DMS114 treated with DMSO at 0.1 percent for 48 hours (cell line): ENCODE measurements around the gene ITGB5.
"Not testable (repeated sequence)": the region's sequence is repeated elsewhere in the genome, so short reads cannot be mapped to it uniquely, and the experiment has no call there.

Experiments used
- DNase-seq: peaks from one replicate; lab custom pipeline; 2025; ENCODE audit not compliant: unreplicated experiment; lab: John Stamatoyannopoulos, UW

ITGB5 gene

GRCh38 chr3:124791142-124791541, 96.0 kb downstream of the ITGB5 start:
- DNase-seq, result no peak

- DNase-seq, result not testable (repeated sequence)
Measured at GRCh38 chr3:124789103-124789502, 98.1 kb downstream of the ITGB5 start.

DNA sequence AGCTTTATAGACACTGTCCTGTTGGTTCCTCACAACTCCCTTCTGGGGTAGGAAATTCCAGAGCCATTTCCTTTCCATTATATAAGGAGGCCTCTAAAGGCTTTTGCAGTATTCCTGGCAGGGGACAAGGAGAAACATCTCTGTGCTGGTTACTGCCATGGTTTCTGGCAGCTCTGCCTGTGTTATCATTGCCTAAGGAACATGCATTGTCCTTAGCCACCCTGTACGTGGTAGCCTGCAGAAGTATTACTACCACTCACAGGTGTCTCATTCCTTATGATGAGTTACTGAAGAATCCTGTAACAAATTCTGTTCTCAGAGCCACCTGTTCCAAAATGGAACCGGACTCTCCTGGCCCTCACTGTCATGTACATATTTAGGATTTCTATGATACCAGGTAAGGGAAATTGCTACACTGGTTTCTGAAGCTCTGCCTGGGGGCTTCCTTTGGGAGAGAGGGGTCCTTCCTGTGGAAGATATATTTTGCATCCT, 98.9 kb downstream of the ITGB5 start:
- DNase-seq, result no peak

- no peak for DNase-seq
Measured at GRCh38 chr3:124787476-124788195, 99.5 kb downstream of the ITGB5 start.

- DNase-seq, result peak; percentile 10
Measured at GRCh38 chr3:124786511-124787241, 100.5 kb downstream of the ITGB5 start.

GRCh38 chr3:124785973-124786372, 101.2 kb downstream of the ITGB5 start:
- DNase-seq, result no peak

GRCh38 chr3:124784686-124785382, 102.3 kb downstream of the ITGB5 start:
- DNase-seq, result no peak

DNA sequence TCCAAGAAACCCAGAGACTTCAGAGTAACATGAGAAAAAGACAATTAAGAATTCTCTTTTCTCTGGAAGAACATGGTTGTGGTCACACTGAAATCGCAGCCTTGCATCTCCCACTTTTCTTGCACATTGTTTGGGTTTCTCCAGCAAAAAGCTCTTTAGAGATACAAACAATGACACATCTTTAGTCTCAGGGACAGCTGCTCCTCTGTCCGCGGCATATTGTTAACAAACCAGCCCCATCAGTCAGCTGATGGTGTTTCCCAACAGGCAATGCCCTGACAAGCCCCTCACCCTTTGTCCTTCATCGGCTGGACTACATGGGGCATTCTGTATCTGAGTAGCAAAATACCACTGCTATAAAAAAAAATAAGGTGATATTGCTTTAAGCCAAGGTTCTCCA, 103.5 kb downstream of the ITGB5 start:
- DNase-seq, result no peak

GRCh38 chr3:124782377-124782712, 104.8 kb downstream of the ITGB5 start:
- not testable (repeated sequence) for DNase-seq

DNA sequence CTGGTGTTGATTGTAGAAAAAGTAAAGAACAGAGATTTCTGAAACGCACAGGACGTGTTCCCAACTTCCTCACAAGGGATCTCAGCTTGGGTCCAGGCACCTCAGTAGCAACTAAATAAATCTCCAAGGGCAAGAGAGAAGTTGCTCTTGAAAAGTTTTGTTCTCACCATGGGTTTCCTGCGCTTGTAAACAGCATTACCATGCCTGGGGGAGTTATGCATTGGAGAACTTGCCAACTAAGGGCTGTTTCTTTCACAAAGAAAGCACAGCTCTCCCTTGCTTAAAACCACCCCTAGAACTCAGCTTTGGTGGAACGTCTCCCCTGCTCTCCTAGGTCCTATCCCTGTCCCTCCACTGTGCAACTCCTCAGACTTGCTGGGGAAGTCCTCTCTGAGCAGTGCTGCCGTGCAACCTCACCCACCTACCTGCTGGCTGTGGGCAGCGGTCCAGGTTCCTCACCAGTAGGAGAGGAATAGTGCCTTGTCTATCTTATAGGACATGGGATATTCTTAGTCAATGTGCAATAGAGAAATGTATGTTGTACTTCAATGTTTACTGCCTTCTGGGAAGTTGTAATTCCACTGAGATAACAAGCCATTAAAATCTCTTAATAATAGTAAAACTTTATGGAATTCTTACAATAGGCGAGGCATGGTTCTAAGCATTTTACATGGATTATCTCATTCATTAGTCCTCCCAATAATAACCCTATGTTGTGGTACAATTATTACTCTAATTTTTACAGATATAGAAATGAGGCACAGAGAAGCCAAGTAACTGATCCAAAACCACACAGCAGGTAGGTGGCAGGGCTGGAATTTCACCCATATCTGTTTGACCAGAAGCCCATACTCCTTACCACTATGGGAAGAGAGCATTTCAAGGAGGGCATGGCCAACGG, 105.4 kb downstream of the ITGB5 start:
- no peak for DNase-seq

DNA sequence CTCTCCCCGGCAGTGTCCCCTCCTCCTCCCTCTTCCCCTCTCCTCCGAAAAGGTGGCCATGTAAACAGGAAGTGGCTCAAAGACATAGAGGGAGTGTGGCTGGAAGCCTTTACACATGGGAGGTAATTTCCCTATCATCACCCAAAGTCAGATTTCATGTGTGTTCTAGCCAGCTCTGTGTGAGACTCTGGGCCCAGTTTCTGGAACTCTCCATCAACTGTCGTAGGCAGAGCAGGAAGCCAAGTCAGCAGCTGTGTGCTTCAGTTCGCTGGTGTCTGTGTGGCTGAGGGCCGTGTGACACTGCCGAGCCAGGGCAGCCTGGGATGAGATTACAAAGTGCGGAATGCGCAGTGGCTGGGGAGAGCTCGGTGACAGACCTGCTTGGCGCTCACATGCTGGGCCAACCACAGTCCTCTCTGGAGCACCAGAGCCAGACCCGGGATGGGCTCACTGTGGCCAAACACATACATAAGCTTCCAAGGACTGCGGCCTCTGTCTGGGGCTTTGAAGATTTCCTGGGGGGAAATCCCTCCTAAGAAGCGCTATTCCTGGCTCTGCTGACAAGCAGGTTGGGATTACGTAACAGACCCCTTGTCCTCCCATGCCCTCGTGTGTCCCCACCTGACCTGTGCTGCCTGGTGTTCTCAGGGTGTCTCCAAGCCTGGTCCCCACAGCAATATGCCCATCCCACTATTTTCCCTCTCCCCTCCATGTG, 106.2 kb downstream of the ITGB5 start:
- no peak for DNase-seq

GRCh38 chr3:124780356-124780755, 106.8 kb downstream of the ITGB5 start:
- DNase-seq, result no peak

DNA sequence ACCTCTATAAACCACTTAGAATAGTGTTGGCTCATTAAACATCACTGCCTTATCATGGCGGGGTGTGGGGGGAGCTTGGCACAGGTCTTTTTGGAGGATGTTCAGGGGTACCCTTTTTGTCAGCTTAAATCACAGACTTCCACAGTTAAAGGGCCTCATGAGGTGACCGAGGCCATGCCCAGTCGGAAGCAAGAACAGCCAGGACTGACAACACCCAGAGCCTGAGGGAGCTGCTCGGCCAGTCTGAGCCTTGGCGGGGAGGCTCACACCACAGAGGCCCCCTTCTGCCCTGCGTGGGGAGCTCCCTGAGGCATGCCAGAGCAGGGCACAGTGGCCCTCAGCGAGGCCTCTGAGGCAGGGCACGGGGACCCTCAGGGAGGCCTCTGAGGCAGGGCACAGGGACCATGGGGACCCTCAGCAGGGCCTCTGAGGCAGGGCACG, 107.4 kb downstream of the ITGB5 start:
- no peak for DNase-seq

- DNase-seq, result no peak
Measured at GRCh38 chr3:124779116-124779515, 108.0 kb downstream of the ITGB5 start.

DNA sequence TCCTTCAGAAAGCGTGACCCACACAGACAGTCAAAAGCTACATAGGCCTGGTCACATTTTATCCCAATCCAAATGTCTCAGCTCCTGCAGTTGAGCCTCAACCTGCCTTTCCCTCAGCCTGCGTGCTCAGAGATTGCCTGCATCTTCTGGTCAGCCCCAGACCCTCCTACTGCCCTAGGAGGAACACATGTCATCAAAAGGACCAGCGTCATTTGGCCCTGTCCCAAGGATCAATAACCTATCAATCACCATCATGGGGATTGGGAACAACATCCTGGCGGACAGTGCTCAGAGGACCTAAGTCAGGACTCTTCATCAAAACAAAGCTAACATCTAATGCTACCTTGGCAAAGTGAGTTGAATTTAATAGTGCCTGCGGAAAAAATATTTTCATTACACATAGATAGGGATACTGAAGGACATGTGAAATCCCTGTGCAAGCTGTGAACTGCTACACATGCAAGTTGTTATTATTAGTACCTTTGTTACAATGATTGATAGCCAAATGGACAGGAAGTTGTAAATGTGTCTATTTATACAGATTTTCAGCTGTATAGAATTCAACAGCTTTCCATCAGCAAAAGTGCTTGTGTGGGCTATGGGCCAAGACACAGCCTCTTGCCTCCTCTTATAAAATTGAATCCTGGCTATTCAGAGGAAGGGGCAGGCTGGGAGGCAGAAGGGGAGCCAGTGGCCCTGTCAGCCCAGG, 109.2 kb downstream of the ITGB5 start:
- DNase-seq, result no peak

DNA sequence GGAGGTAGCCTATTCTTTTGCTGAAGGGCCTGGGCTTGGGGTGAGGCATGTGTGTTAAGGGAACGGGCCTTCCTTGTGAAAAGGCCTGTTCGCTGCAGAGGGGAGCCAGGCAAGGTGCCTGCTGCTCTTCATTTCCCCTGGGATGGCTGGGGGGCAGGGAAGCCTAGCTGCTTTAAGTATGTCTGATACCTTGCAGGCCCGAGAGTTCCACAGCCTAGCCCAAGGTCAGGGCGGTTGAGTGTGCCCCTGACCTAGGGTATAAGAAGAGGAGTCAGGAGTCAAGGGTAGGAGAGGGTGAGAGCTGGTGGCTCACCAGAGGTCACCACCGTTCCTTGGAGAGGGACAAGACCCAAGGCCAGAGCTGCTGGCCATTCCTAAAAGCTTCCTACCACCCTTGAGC, 110.3 kb downstream of the ITGB5 start:
- no peak for DNase-seq

DNA sequence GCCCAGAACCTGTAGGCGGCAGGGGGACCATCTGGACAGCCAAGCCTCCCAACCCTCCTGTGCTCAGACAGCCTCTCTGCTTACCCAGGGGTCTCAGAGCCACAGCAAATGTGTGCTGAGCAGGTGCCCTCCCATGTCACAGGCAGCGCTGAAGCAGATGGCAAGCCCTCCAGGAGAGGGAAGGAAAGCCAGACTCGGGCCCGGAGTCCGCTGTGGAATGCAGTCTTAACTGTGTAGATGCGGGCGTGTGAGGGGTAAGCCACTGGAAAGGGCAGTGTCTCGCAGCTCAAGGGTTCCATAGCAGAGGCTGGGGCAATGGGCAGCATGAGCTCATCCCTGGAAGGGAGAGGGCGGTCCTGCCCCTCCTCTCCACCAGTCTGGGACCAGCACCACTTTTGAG, 111.3 kb downstream of the ITGB5 start:
- DNase-seq, result no peak

DNA sequence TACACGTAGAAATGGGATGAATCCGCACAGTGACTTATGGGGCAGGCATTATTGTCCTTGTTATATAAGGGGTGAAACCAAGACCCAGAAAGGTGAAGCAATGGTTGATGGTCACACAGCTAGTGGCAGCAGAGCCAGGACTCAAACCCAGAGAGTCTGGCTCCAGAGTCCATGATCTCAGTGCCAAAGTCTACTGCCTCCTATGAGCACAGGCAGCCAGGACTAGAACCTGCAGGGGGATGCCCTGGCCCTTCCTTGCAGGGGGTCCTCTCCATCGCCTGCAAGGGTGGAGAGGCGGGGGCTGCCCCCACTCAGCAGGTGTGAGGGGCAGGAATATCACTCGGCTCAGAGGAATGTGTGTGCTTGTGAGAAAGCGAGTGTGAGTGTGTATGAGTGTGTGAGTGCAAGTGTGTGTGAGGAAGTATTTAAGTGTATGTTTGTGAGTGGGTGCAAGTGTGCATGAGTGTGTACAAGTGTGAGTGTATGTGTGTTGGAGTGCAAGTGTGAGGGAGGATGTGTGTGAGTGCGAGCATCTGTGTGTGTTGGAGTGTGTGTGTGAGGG, 112.2 kb downstream of the ITGB5 start:
- no peak for DNase-seq

- no peak for DNase-seq
Measured at GRCh38 chr3:124774327-124774718, 112.8 kb downstream of the ITGB5 start.
